GM12878 (cell line): ENCODE measurements around the gene ZDHHC1. TPM values are rescaled to one million over a fixed set of nuclear protein-coding genes. Genes with fewer than 3 reads are reported as not detected.

Source experiments
- ATAC-seq: fragments of 200-7000 bp; cut with Tn5 transposase; 3 replicates; pipeline ENCODE4 v1.9.1; 2020; ENCODE audit warnings: mild to moderate bottlenecking, moderate library complexity
- BruUV-seq: library from RNA; stranded (reverse); fragments of 400-500 nt; replicated peaks from 2 replicates; lab custom pipeline; 2021; lab: Mats Ljungman, UMichigan
- CTCF ChIA-PET: fragments of 300-600 bp; sonication (Branson Sonifier 250); formaldehyde crosslinking; extraction: SDS; loops from one replicate; lab custom pipeline; 2021; ENCODE audit warnings: inconsistent platforms; lab: Yijun Ruan, JAX
- POLR2A ChIA-PET: fragments of 350-600 bp; formaldehyde crosslinking; extraction: SDS; loops from one replicate; lab custom pipeline; 2021; ENCODE audit warnings: inconsistent platforms; lab: Charles Lee
- RAD21 ChIA-PET: fragments of 300-600 bp; sonication (Branson Sonifier 250); formaldehyde crosslinking; loops from one replicate; lab custom pipeline; 2023; ENCODE audit warnings: antibody characterized with exemption; ENCODE audit not compliant: unreplicated experiment; lab: Charles Lee
- SMC1A ChIA-PET: fragments of 300-600 bp; sonication (Branson Sonifier 250); formaldehyde crosslinking; loops from one replicate; lab custom pipeline; 2023; ENCODE audit not compliant: unreplicated experiment, uncharacterized antibody; lab: Charles Lee
- DNase-seq: peaks from one replicate; pipeline ENCODE4 v3.0.0-alpha.2; 2011; ENCODE audit warnings: low read depth, low spot score
- FAIRE-seq: peaks from 3 replicates; lab custom pipeline; 2011; peaks lifted over from hg19 to GRCh38; lab: Jason Lieb, UNC
- H2AFZ ChIP-seq: 2 replicates; pipeline ENCODE4 v1.6.0; 2011; ENCODE audit warnings: low read depth, low read length, control low read depth; ENCODE audit not compliant: control insufficient read depth
- H3K27ac ChIP-seq: 2 replicates; pipeline ENCODE4 v1.5.1; 2011; ENCODE audit warnings: control low read depth; ENCODE audit not compliant: control insufficient read depth, insufficient read depth
- H3K27me3 ChIP-seq, 2 experiments: replicated peaks in 1 of 2; 2 replicates each; pipeline versions ENCODE4 v1.6.0 to v1.6.1; 2011; ENCODE audit warnings: low read length in 1 of 2; ENCODE audit not compliant: control insufficient read depth in 2 of 2, insufficient read depth in 2 of 2
- H3K36me3 ChIP-seq, 2 experiments: 2 replicates each; pipeline ENCODE4 v1.5.1; 2011; ENCODE audit warnings: low read length in 1 of 2; ENCODE audit not compliant: control insufficient read depth in 2 of 2, insufficient read depth in 2 of 2
- H3K4me1 ChIP-seq: 2 replicates; pipeline ENCODE4 v1.6.1; 2011; ENCODE audit warnings: mild to moderate bottlenecking, low read length, moderate library complexity, mixed read lengths; ENCODE audit not compliant: control insufficient read depth, insufficient read depth
- H3K4me2 ChIP-seq: 2 replicates; pipeline ENCODE4 v1.6.0; 2011; ENCODE audit warnings: control low read depth; ENCODE audit not compliant: control insufficient read depth, insufficient read depth
- H3K4me3 ChIP-seq: fragments of 200-600 bp; sonication (generic); 2 replicates; pipeline ENCODE4 v1.5.1; 2016
- H3K79me2 ChIP-seq: 2 replicates; pipeline ENCODE4 v1.6.0; 2011; ENCODE audit warnings: low read length; ENCODE audit not compliant: control insufficient read depth, insufficient read depth
- H3K9ac ChIP-seq: 2 replicates; pipeline ENCODE4 v1.8.0; 2011; ENCODE audit warnings: low read length, control low read depth, mixed read lengths; ENCODE audit not compliant: control insufficient read depth, insufficient read depth
- H3K9me3 ChIP-seq: replicated peaks from 3 replicates; pipeline ENCODE4 v1.5.1; 2011; ENCODE audit warnings: mild to moderate bottlenecking, low read length; ENCODE audit not compliant: control insufficient read depth, insufficient read depth
- H4K20me1 ChIP-seq: 2 replicates; pipeline ENCODE4 v1.6.0; 2011; ENCODE audit not compliant: control insufficient read depth, insufficient read depth
- E2F4 ChIP-seq: IDR thresholded peaks from 2 replicates; pipeline ENCODE4 v1.6.1; 2012; ENCODE audit warnings: low read depth, low read length, improper control_type of control experiment
- E4F1 ChIP-seq: fragments of 450-650 bp; IDR thresholded peaks from 2 replicates; pipeline ENCODE4 v1.6.1; 2018; ENCODE audit warnings: borderline replicate concordance, mild to moderate bottlenecking; ENCODE audit not compliant: partially characterized antibody
- POLR2A ChIP-seq: IDR thresholded peaks from 2 replicates; pipeline ENCODE4 v1.6.1; 2011; ENCODE audit warnings: low read depth, mild to moderate bottlenecking, low read length
- YY1 ChIP-seq: IDR thresholded peaks from 2 replicates; pipeline ENCODE4 v1.6.1; 2011; ENCODE audit warnings: low read depth, mild to moderate bottlenecking, low read length
- WGBS: methylation state at CpG from one replicate; pipeline ENCODE4 v1.1.6; 2016; ENCODE audit warnings: low lambda C conversion rate; ENCODE audit not compliant: insufficient replicate concordance, insufficient coverage; ENCODE audit errors: missing lambda C conversion rate; 5-methylcytosine and 5-hydroxymethylcytosine counted together
- in situ Hi-C: fragments of 300-500 bp; cut with MboI; formaldehyde crosslinking; loops from 9 replicates; pipeline ENCODE4 v1.14.3; 2018; ENCODE audit warnings: mixed read lengths
- intact Hi-C: fragments of 100-400 bp; cut with micrococcal nuclease; formaldehyde crosslinking; loops from one replicate; pipeline ENCODE4 v1.14.2; 2022; ENCODE audit not compliant: unreplicated experiment
- polyA plus RNA-seq, 11 experiments: library from polyadenylated mRNA; depleted of rRNA in 4 of 11; unstranded in 6 of 11; stranded (reverse) in 5 of 11; fragments of >200 nt; fragmentation: Nextera tagmentation in 4 of 11; fragmentation: Illumina TruSeq in 1 of 11; extraction: Ambion mirVana in 4 of 11; extraction: Trizol in 1 of 11; gene quantifications; 1 replicate in 1 of 11; 2 replicates in 10 of 11; pipeline versions ENCODE4 v1.2.1 to v1.2.3, GENCODE V29; 2011 to 2016; ENCODE audit warnings: inconsistent platforms in 2 of 11, missing spikeins in 2 of 11, low read depth in 1 of 11
- total RNA-seq, 4 experiments: library from RNA; depleted of rRNA in 3 of 4; stranded (reverse); fragments of >200 nt in 3 of 4; fragmentation: Illumina TruSeq in 1 of 4; extraction: Trizol in 1 of 4; gene quantifications; 2 replicates each; pipeline versions ENCODE4 v1.2.1 to v1.2.3, GENCODE V29; 2013 to 2021

ZDHHC1 gene
- total and polyA plus RNA-seq, 10 of the 15 experiments (the other 5 are each of a cell fraction or from before 2014, with no cell fraction given) = 0.07 to 1.2 (median 0.66) TPM; not detected in 2

GRCh38 chr16:67454852-67455251, 38.6 kb upstream of the ZDHHC1 start:
- FAIRE-seq (no peak), DNase-seq (no peak), ATAC-seq (no peak)
- in situ Hi-C loops (no loop called here), intact Hi-C loops (no loop called here)
- H4K20me1 ChIP-seq = peaks cover 5% of the 10 kb centered on the region; the same call in 1 of the 2 replicates
- H3K9ac ChIP-seq = no peak overlapping the region
- H3K27ac ChIP-seq = no peak overlapping the region
- no peak overlapping the region for H3K4me3 ChIP-seq
- CTCF ChIA-PET = interaction anchor here (1.7 kb wide), 1 partner anchor 27 kb away, joined by 4 read pairs; no protein-coding TSS in a partner anchor
- WGBS = 90% methylated on average over 6 of the region's 6 CpGs
- H3K79me2 ChIP-seq = no peaks in the 10 kb centered on the region
- no peak overlapping the region for H2AFZ ChIP-seq
- H3K9me3 ChIP-seq = no peaks in the 10 kb centered on the region
- TF ChIP-seq POLR2A = 0 out of 2 replicates have a peak, but pooled peaks have one; percentile 18
- TF ChIP-seq E2F4 = no peak
- no peak for TF ChIP-seq YY1
- TF ChIP-seq E4F1 = no peak
- RAD21 ChIA-PET = no interaction called here
- no TSS peak for BruUV-seq
- SMC1A ChIA-PET = no interaction called here
- H3K4me2 ChIP-seq = no peak overlapping the region
- no peaks in the 10 kb centered on the region for H3K27me3 ChIP-seq
- no peaks in the 10 kb centered on the region for H3K4me1 ChIP-seq
- peaks cover 10% of the 10 kb centered on the region in 2 experiments; a peak in 3 of 4 replicates for H3K36me3 ChIP-seq
- POLR2A ChIA-PET = interaction anchor here (0.5 kb wide), 1 partner anchor 196 kb away, joined by 3 read pairs; no protein-coding TSS in a partner anchor
